H9 (cell line): Measurements from ENCODE around the gene TMEM176B. TPM values are rescaled to one million over a fixed set of nuclear protein-coding genes. Genes with fewer than 3 reads are reported as not detected.

Experiments
- DNase-seq: peaks from one replicate; pipeline ENCODE4 v3.0.0-alpha.2; 2017
- H2AFZ ChIP-seq: one replicate; pipeline ENCODE4 v1.6.1; 2013; ENCODE audit warnings: mild to moderate bottlenecking, low read length, control low read depth, moderate library complexity
- H2AK5ac ChIP-seq: 2 replicates; pipeline ENCODE4 v1.6.1; 2013; ENCODE audit warnings: low read length, control low read depth, mixed read lengths; ENCODE audit not compliant: insufficient read length
- H2BK120ac ChIP-seq: one replicate; pipeline ENCODE4 v1.6.1; 2013; ENCODE audit warnings: low read depth, mild to moderate bottlenecking, low read length, control low read depth, inconsistent platforms; ENCODE audit not compliant: poor library complexity, severe bottlenecking
- H2BK12ac ChIP-seq: 2 replicates; pipeline ENCODE4 v1.6.1; 2013; ENCODE audit warnings: low read length, control low read depth, mixed read lengths, low read depth; ENCODE audit not compliant: insufficient read length
- H2BK15ac ChIP-seq: 2 replicates; pipeline ENCODE4 v1.6.1; 2013; ENCODE audit warnings: low read depth, low read length, control low read depth
- H2BK20ac ChIP-seq: one replicate; pipeline ENCODE4 v1.6.1; 2013; ENCODE audit warnings: low read depth, mild to moderate bottlenecking, low read length, control low read depth, inconsistent platforms; ENCODE audit not compliant: poor library complexity, severe bottlenecking
- H2BK5ac ChIP-seq: 2 replicates; pipeline ENCODE4 v1.6.1; 2013; ENCODE audit warnings: low read length, control low read depth, mixed read lengths; ENCODE audit not compliant: insufficient read length
- H3K14ac ChIP-seq: 2 replicates; pipeline ENCODE4 v1.6.1; 2013; ENCODE audit warnings: low read length, control low read depth; ENCODE audit not compliant: insufficient read depth
- H3K18ac ChIP-seq: 2 replicates; pipeline ENCODE4 v1.6.1; 2013; ENCODE audit warnings: low read depth, mild to moderate bottlenecking, mixed read lengths, low read length, control low read depth; ENCODE audit not compliant: insufficient read length
- H3K23ac ChIP-seq: 2 replicates; pipeline ENCODE4 v1.6.1; 2013; ENCODE audit warnings: low read length, control low read depth, mixed read lengths, low read depth; ENCODE audit not compliant: insufficient read length
- H3K23me2 ChIP-seq: 2 replicates; pipeline ENCODE4 v1.6.1; 2013; ENCODE audit warnings: low read depth, mild to moderate bottlenecking, mixed read lengths, low read length, control low read depth; ENCODE audit not compliant: insufficient read length, poor library complexity, severe bottlenecking
- H3K27ac ChIP-seq: 2 replicates; pipeline ENCODE4 v1.5.1; 2013; ENCODE audit warnings: low read length, control low read depth, mixed read lengths, low read depth; ENCODE audit not compliant: insufficient read length
- H3K27me3 ChIP-seq: 2 replicates; pipeline ENCODE4 v1.6.1; 2013; ENCODE audit warnings: low read length, control low read depth, inconsistent platforms; ENCODE audit not compliant: insufficient read depth
- H3K4ac ChIP-seq: 2 replicates; pipeline ENCODE4 v1.6.1; 2013; ENCODE audit warnings: low read depth, mild to moderate bottlenecking, control low read depth, inconsistent platforms, low read length, moderate library complexity
- H3K4me1 ChIP-seq: 2 replicates; pipeline ENCODE4 v1.6.1; 2013; ENCODE audit warnings: low read length, control low read depth, inconsistent platforms; ENCODE audit not compliant: insufficient read depth
- H3K4me2 ChIP-seq: 2 replicates; pipeline ENCODE4 v1.6.1; 2013; ENCODE audit warnings: low read length, control low read depth, mixed read lengths; ENCODE audit not compliant: insufficient read length, insufficient read depth
- H3K56ac ChIP-seq: 2 replicates; pipeline ENCODE4 v1.6.1; 2013; ENCODE audit warnings: low read depth, mild to moderate bottlenecking, mixed read lengths, low read length, control low read depth; ENCODE audit not compliant: insufficient read length
- H3K79me1 ChIP-seq: 2 replicates; pipeline ENCODE4 v1.6.1; 2013; ENCODE audit warnings: low read depth, mild to moderate bottlenecking, moderate library complexity, low read length, control low read depth, inconsistent platforms; ENCODE audit not compliant: insufficient read depth, poor library complexity, severe bottlenecking
- H3K79me2 ChIP-seq: 2 replicates; pipeline ENCODE4 v1.6.1; 2013; ENCODE audit warnings: low read length, control low read depth, inconsistent platforms; ENCODE audit not compliant: insufficient read depth
- H3K9ac ChIP-seq: 2 replicates; pipeline ENCODE4 v1.6.1; 2013; ENCODE audit warnings: low read length, control low read depth, mixed read lengths; ENCODE audit not compliant: insufficient read length; ENCODE audit errors: extremely low read depth
- H3K9me3 ChIP-seq: one replicate; pipeline ENCODE4 v1.6.1; 2013; ENCODE audit warnings: low read depth, low read length, inconsistent platforms; ENCODE audit not compliant: control insufficient read depth
- H3T11ph ChIP-seq: one replicate; pipeline ENCODE4 v1.6.1; 2013; ENCODE audit warnings: mild to moderate bottlenecking, low read length, control low read depth, inconsistent platforms
- H4K20me1 ChIP-seq: one replicate; pipeline ENCODE4 v1.6.1; 2013; ENCODE audit not compliant: control insufficient read depth, insufficient read length, insufficient read depth
- H4K5ac ChIP-seq: 2 replicates; pipeline ENCODE4 v1.6.1; 2013; ENCODE audit warnings: low read depth, mild to moderate bottlenecking, mixed read lengths, low read length, control low read depth; ENCODE audit not compliant: insufficient read length
- H4K8ac ChIP-seq: replicated peaks from 2 replicates; pipeline ENCODE4 v1.6.1; 2013; ENCODE audit warnings: low read length, control low read depth, mixed read lengths, low read depth; ENCODE audit not compliant: insufficient read length
- H4K91ac ChIP-seq: 2 replicates; pipeline ENCODE4 v1.6.1; 2013; ENCODE audit warnings: low read depth, mild to moderate bottlenecking, moderate library complexity, mixed read lengths, low read length, control low read depth; ENCODE audit not compliant: insufficient read length
- H3K27ac Mint-ChIP-seq, 3 experiments: 2 replicates in 2 of 3; 3 replicates in 1 of 3; pipeline ENCODE4 v1.8.0; 2020 to 2021; ENCODE audit warnings: mixed read lengths in 3 of 3, mild to moderate bottlenecking in 1 of 3, moderate library complexity in 1 of 3
- H3K27me3 Mint-ChIP-seq: 2 replicates; pipeline ENCODE4 v1.8.0; 2021; ENCODE audit warnings: low read depth, mild to moderate bottlenecking, moderate library complexity, mixed read lengths
- H3K36me3 Mint-ChIP-seq, 3 experiments: 2 replicates in 2 of 3; 3 replicates in 1 of 3; pipeline ENCODE4 v1.8.0; 2020 to 2021; ENCODE audit warnings: low read depth in 3 of 3, mixed read lengths in 3 of 3; ENCODE audit not compliant: insufficient read depth in 1 of 3
- H3K4me1 Mint-ChIP-seq, 2 experiments: 2 replicates each; pipeline ENCODE4 v1.8.0; 2020; ENCODE audit warnings: mixed read lengths in 2 of 2
- H3K4me3 Mint-ChIP-seq, 2 experiments: 2 replicates in 1 of 2; 3 replicates in 1 of 2; pipeline ENCODE4 v1.8.0; 2020 to 2021; ENCODE audit warnings: mild to moderate bottlenecking in 2 of 2, mixed read lengths in 2 of 2, moderate library complexity in 1 of 2
- H3K9me3 Mint-ChIP-seq, 2 experiments: 2 replicates in 1 of 2; 3 replicates in 1 of 2; pipeline ENCODE4 v1.8.0; 2020; ENCODE audit warnings: mild to moderate bottlenecking in 2 of 2, mixed read lengths in 2 of 2, moderate library complexity in 1 of 2
- CTCF ChIP-seq: fragments of 200-600 bp; sonication (generic); conservative IDR thresholded peaks from 3 replicates; pipeline ENCODE4 v1.8.0; 2021; ENCODE audit warnings: antibody characterized with exemption, mild to moderate bottlenecking
- WGBS: extraction: QIAGEN DNeasy Blood & Tissue Kit; methylation state at CpG from one replicate; pipeline ENCODE4 v1.1.7; 2013; ENCODE audit warnings: missing lambda C conversion rate, low lambda C conversion rate, mixed read lengths; ENCODE audit not compliant: insufficient read length; ENCODE audit errors: extremely low coverage; 5-methylcytosine and 5-hydroxymethylcytosine counted together
- total RNA-seq: library from RNA; stranded (reverse); gene quantifications from 2 replicates; pipeline ENCODE4 v1.2.1, GENCODE V29; 2021

TMEM176B gene
- total RNA-seq, 1 experiment from 2014 or later: 0.85 TPM

- no CpG with 5 or more reads among the region's 9 CpGs for WGBS
- Histone ChIP-seq H3K79me1 (no peaks in the 10 kb centered on the region), H4K91ac (no peak overlapping the region), H2BK120ac (no peak overlapping the region), H3K18ac (no peak overlapping the region), H3K14ac (no peak overlapping the region), H4K20me1 (no peaks in the 10 kb centered on the region), H2BK15ac (no peak overlapping the region), H4K5ac (no peak overlapping the region), H3K56ac (no peak overlapping the region), H4K8ac (no peak overlapping the region), H2BK20ac (no peak overlapping the region), H3K23me2 (no peaks in the 10 kb centered on the region), H3K4me1 (no peaks in the 10 kb centered on the region), H2BK5ac (no peak overlapping the region), H3K79me2 (no peaks in the 10 kb centered on the region), H3K4ac (no peak overlapping the region), H2AK5ac (no peak overlapping the region), H3K27me3 (no peaks in the 10 kb centered on the region), H3K9ac (no peak overlapping the region), H3K23ac (no peak overlapping the region), H3K4me2 (no peak overlapping the region), H3T11ph (no peak overlapping the region), H2AFZ (no peak overlapping the region), H2BK12ac (no peak overlapping the region), H3K27ac (no peak overlapping the region), H3K9me3 (no peaks in the 10 kb centered on the region)
- no peak for TF ChIP-seq CTCF
- no peak overlapping the region for H3K4me3 Mint-ChIP-seq
- no peaks in the 10 kb centered on the region for H3K9me3 Mint-ChIP-seq
- no peak for DNase-seq
- no peaks in the 10 kb centered on the region for H3K4me1 Mint-ChIP-seq
- peaks cover 64% of the 10 kb centered on the region for H3K27me3 Mint-ChIP-seq
- H3K36me3 Mint-ChIP-seq: no peaks in the 10 kb centered on the region; a peak in 1 of 7 replicates
- no peak overlapping the region for H3K27ac Mint-ChIP-seq
Observed at GRCh38 chr7:150784120-150784736, 15.9 kb downstream of the TMEM176B start.
